ENCODE data around the gene PSMG4. TPM values are rescaled to one million over a fixed set of nuclear protein-coding genes. Genes with fewer than 3 reads are reported as not detected.

PSMG4 gene
- total and polyA plus RNA-seq, 9 of the 15 experiments (the other 6 are each of a cell fraction or from before 2014, with no cell fraction given), result 12.9 to 185 (median 52.0) TPM

DNA sequence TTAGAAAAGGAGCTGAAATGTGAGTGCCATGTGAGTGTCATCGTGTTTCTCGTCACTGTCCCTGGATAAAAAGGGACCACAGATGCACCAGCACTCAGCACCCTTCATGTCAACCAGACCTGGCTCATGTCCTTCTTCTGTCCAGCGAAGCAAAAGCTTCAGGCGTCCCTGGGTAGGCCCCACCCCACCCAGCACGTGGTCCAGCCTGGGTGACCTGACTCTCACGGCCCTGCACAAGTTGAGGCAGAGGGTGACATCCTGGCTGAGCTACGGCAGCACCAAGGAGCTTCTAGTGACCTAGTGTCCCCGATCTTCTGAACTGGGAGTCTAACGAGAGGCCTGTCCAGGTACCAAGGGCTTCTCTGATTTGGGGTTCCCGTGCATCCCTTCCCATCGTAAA, 37.8 kb downstream of the PSMG4 start:
- in situ Hi-C loops (cut with MboI) (no loop called here), intact Hi-C loops (cut with micrococcal nuclease) (no loop called here)
- Histone ChIP-seq H3K4me2 (ENCODE audit: insufficient read depth, low read length) (no peak overlapping the region), H3K27me3 (ENCODE audit: control insufficient read depth in 2 of 2, insufficient read depth in 2 of 2, low read length in 2 of 2) (no peaks in the 10 kb centered on the region), H3K9me3 (replicated peaks; ENCODE audit: control insufficient read depth, insufficient read depth, low read depth, low read length) (no peaks in the 10 kb centered on the region), H3K9me1 (ENCODE audit: control insufficient read depth, insufficient read depth, low read length) (no peaks in the 10 kb centered on the region), H3K9ac (ENCODE audit: insufficient read depth in 1 of 2, low read depth in 2 of 2, low read length in 2 of 2) (no peak overlapping the region), H4K20me1 (replicated peaks; ENCODE audit: control insufficient read depth, insufficient read depth, low read length) (no peaks in the 10 kb centered on the region), H3K4me1 (replicated peaks in 1 of 2; ENCODE audit: control insufficient read depth in 2 of 2, insufficient read depth in 2 of 2, low read length in 2 of 2) (peaks cover 22 to 27% of the 10 kb centered on the region in 2 experiments), H3K79me2 (ENCODE audit: control insufficient read depth, insufficient read depth, low read length) (no peaks in the 10 kb centered on the region), H3K36me3 (ENCODE audit: control insufficient read depth, insufficient read depth, low read length) (no peaks in the 10 kb centered on the region), H3K27ac (ENCODE audit: extremely low read depth, low read depth, low read length) (no peak overlapping the region), H2AFZ (ENCODE audit: low read depth, low read length) (no peak overlapping the region), H3K4me3 (no peak overlapping the region)
- 60% methylated on average over 11 of the region's 11 CpGs for WGBS (ENCODE audit: insufficient coverage, low coverage, missing lambda C conversion rate)
- ChIA-PET CTCF (ENCODE audit: low intra/inter-chr PET ratio) (no interaction called here), POLR2A (interaction anchor here (0.6 to 1.5 kb wide), 5 partner anchors 9 to 330 kb away, joined by 3 to 6 read pairs (median 4); no protein-coding TSS in a partner anchor)
- BruUV-seq (replicated peaks), result no TSS peak
- no peak for ATAC-seq
- TF ChIP-seq KLF6 (CRISPR knock-in tag; IDR thresholded peaks at IDR 0.05; ENCODE audit: borderline replicate concordance), result no peak
- TF ChIP-seq HNRNPUL1 (IDR thresholded peaks at IDR 0.05; ENCODE audit: low read length), result no peak
- TF ChIP-seq, protein P1, sequence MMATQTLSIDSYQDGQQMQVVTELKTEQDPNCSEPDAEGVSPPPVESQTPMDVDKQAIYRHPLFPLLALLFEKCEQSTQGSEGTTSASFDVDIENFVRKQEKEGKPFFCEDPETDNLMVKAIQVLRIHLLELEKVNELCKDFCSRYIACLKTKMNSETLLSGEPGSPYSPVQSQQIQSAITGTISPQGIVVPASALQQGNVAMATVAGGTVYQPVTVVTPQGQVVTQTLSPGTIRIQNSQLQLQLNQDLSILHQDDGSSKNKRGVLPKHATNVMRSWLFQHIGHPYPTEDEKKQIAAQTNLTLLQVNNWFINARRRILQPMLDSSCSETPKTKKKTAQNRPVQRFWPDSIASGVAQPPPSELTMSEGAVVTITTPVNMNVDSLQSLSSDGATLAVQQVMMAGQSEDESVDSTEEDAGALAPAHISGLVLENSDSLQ (IDR thresholded peaks at IDR 0.05), result no peak
- TF ChIP-seq ZBTB8A (IDR thresholded peaks at IDR 0.05; ENCODE audit: partially characterized antibody), result no peak
- no peak for TF ChIP-seq TSC22D4 (tag; IDR thresholded peaks at IDR 0.05)
- TF ChIP-seq USF2 (CRISPR knock-in tag; IDR thresholded peaks at IDR 0.05), result peak; percentile 36; the same call in 1 of the 2 replicates
- TF ChIP-seq ZBTB26 (CRISPR knock-in tag; IDR thresholded peaks at IDR 0.05), result no peak
- no peak for TF ChIP-seq SOX6 (IDR thresholded peaks at IDR 0.05)
- no peak for TF ChIP-seq SAFB (IDR thresholded peaks at IDR 0.05; ENCODE audit: borderline replicate concordance, low read depth, low read length)
- TF ChIP-seq GATAD2A (IDR thresholded peaks at IDR 0.05), result no peak
- peak; percentile 25; the same call in 1 of the 2 replicates for TF ChIP-seq USF1 (CRISPR knock-in tag; IDR thresholded peaks at IDR 0.05)
- FAIRE-seq, result no peak
- no peak for DNase-seq (ENCODE audit: extremely low read depth in 1 of 4, low spot score in 3 of 4)
